Tibial nerve (tissue), 4 donors: Measurements from ENCODE around the gene TNFAIP2. TPM values are rescaled to one million over a fixed set of nuclear protein-coding genes. Genes with fewer than 3 reads are reported as not detected.

Source experiments
- DNase-seq, 2 donors: peaks; one replicate each; pipeline ENCODE4 v3.0.0-alpha.2; 2019; ENCODE audit warnings: low spot score in 2 of 2
- H3K27ac ChIP-seq, 4 donors: fragments of 200-600 bp; sonication (generic) in 3 of 4; one replicate each; pipeline ENCODE4 v1.5.1; 2017 to 2019; ENCODE audit warnings: mild to moderate bottlenecking in 1 of 4
- H3K27me3 ChIP-seq, 2 donors: fragments of 200-600 bp; sonication (generic) in 1 of 2; one replicate each; pipeline versions ENCODE4 v1.5.1 to v1.6.0; 2017 to 2019
- H3K36me3 ChIP-seq, 3 donors: fragments of 200-600 bp; sonication (generic); one replicate each; pipeline ENCODE4 v1.5.1; 2018 to 2019
- H3K4me1 ChIP-seq, 4 donors: fragments of 200-600 bp; sonication (generic) in 3 of 4; one replicate each; pipeline ENCODE4 v1.5.1; 2017 to 2019
- H3K4me3 ChIP-seq, 4 donors: fragments of 200-600 bp; sonication (generic) in 3 of 4; one replicate each; pipeline ENCODE4 v1.5.1; 2017 to 2019; ENCODE audit warnings: mild to moderate bottlenecking in 1 of 4, moderate library complexity in 1 of 4
- H3K9me3 ChIP-seq, 4 donors: fragments of 200-600 bp; sonication (generic) in 3 of 4; one replicate each; pipeline ENCODE4 v1.5.1; 2017 to 2019
- EP300 ChIP-seq, 2 donors: sonication (generic); formaldehyde crosslinking; IDR thresholded peaks; one replicate each; pipeline ENCODE4 v1.6.1; 2017; ENCODE audit warnings: antibody characterized with exemption in 2 of 2, mild to moderate bottlenecking in 1 of 2
- POLR2A ChIP-seq, 2 donors: fragments of 450-650 bp; IDR thresholded peaks; one replicate each; pipeline ENCODE4 v1.6.1; 2017; ENCODE audit warnings: antibody characterized with exemption in 2 of 2, mild to moderate bottlenecking in 2 of 2, moderate library complexity in 2 of 2
- WGBS, 2 donors: methylation state at CpG; one replicate each; pipeline ENCODE4 v1.1.5; 2018; 5-methylcytosine and 5-hydroxymethylcytosine counted together
- total RNA-seq, 4 donors: library from RNA; depleted of rRNA; stranded (reverse); fragments of >200 nt; gene quantifications; one replicate each; pipeline ENCODE4 v1.1.0, GENCODE V29; 2016
- TF ChIP-seq, protein P1 (sequence below), 5 experiments: fragments of 200-600 bp in 3 of 5; fragments of 450-650 bp in 2 of 5; sonication (generic) in 3 of 5; IDR thresholded peaks; one replicate each; pipeline ENCODE4 v1.5.1; 2016 to 2019; ENCODE audit warnings: antibody characterized with exemption in 5 of 5, mild to moderate bottlenecking in 3 of 5, moderate library complexity in 2 of 5

The TNFAIP2 gene
- total RNA-seq, 4 donors from 2014 or later = 42.9 to 49.4 (median 47.8) TPM

GRCh38 chr14:103101257-103101962 is 21.9 kb upstream of the TNFAIP2 start:
- Histone ChIP-seq H3K36me3 (no peaks in the 10 kb centered on the region), H3K27ac (no peak overlapping the region), H3K4me1 (peaks cover 0 to 51% (median 26%) of the 10 kb centered on the region in 4 donors), H3K4me3 (no peak overlapping the region), H3K9me3 (no peaks in the 10 kb centered on the region), H3K27me3 (peaks cover 2 to 44% of the 10 kb centered on the region in 2 donors)
- no peak for DNase-seq
- TF ChIP-seq EP300 (IDR thresholded peaks at IDR 0.05) (no peak), POLR2A (IDR thresholded peaks at IDR 0.05) (no peak)
- TF ChIP-seq, protein P1, sequence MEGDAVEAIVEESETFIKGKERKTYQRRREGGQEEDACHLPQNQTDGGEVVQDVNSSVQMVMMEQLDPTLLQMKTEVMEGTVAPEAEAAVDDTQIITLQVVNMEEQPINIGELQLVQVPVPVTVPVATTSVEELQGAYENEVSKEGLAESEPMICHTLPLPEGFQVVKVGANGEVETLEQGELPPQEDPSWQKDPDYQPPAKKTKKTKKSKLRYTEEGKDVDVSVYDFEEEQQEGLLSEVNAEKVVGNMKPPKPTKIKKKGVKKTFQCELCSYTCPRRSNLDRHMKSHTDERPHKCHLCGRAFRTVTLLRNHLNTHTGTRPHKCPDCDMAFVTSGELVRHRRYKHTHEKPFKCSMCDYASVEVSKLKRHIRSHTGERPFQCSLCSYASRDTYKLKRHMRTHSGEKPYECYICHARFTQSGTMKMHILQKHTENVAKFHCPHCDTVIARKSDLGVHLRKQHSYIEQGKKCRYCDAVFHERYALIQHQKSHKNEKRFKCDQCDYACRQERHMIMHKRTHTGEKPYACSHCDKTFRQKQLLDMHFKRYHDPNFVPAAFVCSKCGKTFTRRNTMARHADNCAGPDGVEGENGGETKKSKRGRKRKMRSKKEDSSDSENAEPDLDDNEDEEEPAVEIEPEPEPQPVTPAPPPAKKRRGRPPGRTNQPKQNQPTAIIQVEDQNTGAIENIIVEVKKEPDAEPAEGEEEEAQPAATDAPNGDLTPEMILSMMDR (IDR thresholded peaks at IDR 0.05) = no peak
- 85 to 92% methylated on average over 11 of the region's 11 CpGs for WGBS, 2 donors

GRCh38 chr14:103101963-103102688 is 21.1 kb upstream of the TNFAIP2 start:
- 27 to 29% methylated on average over 43 to 59 of the region's 85 CpGs for WGBS, 2 donors
- Histone ChIP-seq H3K9me3 (no peaks in the 10 kb centered on the region), H3K27ac (no peak overlapping the region), H3K36me3 (no peaks in the 10 kb centered on the region), H3K27me3 (peaks cover 2 to 44% of the 10 kb centered on the region in 2 donors), H3K4me3 (peak overlapping the region in 1 of 4 donors; percentile 26), H3K4me1 (peaks cover 0 to 51% (median 26%) of the 10 kb centered on the region in 4 donors)
- no peak for DNase-seq
- TF ChIP-seq, protein P1 (IDR thresholded peaks at IDR 0.05) = no peak
- TF ChIP-seq POLR2A (IDR thresholded peaks at IDR 0.05) = no peak
- no peak for TF ChIP-seq EP300 (IDR thresholded peaks at IDR 0.05)

DNA sequence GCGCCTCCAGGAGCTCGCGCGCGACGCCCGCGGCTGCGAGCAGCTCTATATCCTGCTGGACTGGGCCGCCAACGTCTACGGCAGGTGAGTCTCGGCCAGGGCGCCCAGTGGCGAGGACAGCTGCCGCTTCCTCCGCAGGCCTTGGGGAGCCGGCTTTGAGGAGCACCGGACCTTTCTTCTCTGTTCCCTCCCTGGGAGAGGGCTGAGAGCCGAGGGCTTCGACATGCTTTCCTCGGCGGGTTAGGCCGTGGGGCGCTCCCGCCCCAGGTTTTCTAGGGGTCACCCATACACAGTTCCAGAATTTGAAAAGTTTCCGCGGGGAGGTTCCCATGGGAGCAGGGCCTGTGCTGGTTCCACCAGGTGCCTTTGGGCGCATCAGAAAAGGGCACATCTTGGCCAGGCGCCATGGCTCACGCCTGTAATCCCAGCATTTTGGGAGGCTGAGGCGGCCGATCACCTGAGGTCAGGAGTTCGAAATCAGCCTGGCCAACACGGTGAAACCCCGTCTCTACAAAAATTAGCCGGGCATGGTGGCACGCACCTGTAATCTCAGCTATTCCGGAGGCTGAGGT is 20.5 kb upstream of the TNFAIP2 start:
- peaks cover 2 to 44% of the 10 kb centered on the region in 2 donors for H3K27me3 ChIP-seq
- peak overlapping the region in 1 of 4 donors; percentile 26 for H3K4me3 ChIP-seq
- H3K9me3 ChIP-seq = no peaks in the 10 kb centered on the region
- WGBS, 2 donors = 41 to 63% methylated on average over 17 to 38 of the region's 39 CpGs
- no peak for TF ChIP-seq POLR2A (IDR thresholded peaks at IDR 0.05)
- TF ChIP-seq, protein P1 (IDR thresholded peaks at IDR 0.05) = no peak
- TF ChIP-seq EP300 (IDR thresholded peaks at IDR 0.05) = no peak
- H3K27ac ChIP-seq = no peak overlapping the region
- H3K36me3 ChIP-seq = no peaks in the 10 kb centered on the region
- no peak for DNase-seq
- peaks cover 0 to 51% (median 26%) of the 10 kb centered on the region in 4 donors for H3K4me1 ChIP-seq

- no peaks in the 10 kb centered on the region for H3K36me3 ChIP-seq
- H3K27ac ChIP-seq = no peak overlapping the region
- H3K27me3 ChIP-seq = peaks cover 2 to 44% of the 10 kb centered on the region in 2 donors
- H3K4me3 ChIP-seq = peak overlapping the region in 1 of 4 donors; percentile 34
- H3K4me1 ChIP-seq = peaks cover 0 to 50% (median 26%) of the 10 kb centered on the region in 4 donors
- TF ChIP-seq, protein P1 (IDR thresholded peaks at IDR 0.05) = peak in 3 of 5 experiments; percentile 7 to 19 (median 16)
- no peak for TF ChIP-seq POLR2A (IDR thresholded peaks at IDR 0.05)
- no peaks in the 10 kb centered on the region for H3K9me3 ChIP-seq
- DNase-seq = no peak
- WGBS, 2 donors = 5 to 36% methylated on average over 11 to 35 of the region's 68 CpGs
Observed at GRCh38 chr14:103103461-103104388, 19.5 kb upstream of the TNFAIP2 start.
